GM23338 (cell line): ENCODE results near the gene WDR70. TPM values are rescaled to one million over a fixed set of nuclear protein-coding genes. Genes with fewer than 3 reads are reported as not detected.

Source experiments
- ATAC-seq: fragments of 200-7000 bp; cut with Tn5 transposase; 3 replicates; pipeline ENCODE4 v1.9.1; 2020
- DNase-seq: peaks from one replicate; pipeline ENCODE4 v3.0.0-alpha.2; 2015; ENCODE audit warnings: low spot score
- H2AFZ ChIP-seq: fragments of 200-600 bp; sonication (generic); 2 replicates; pipeline ENCODE4 v1.8.0; 2016; ENCODE audit warnings: antibody characterized with exemption, mild to moderate bottlenecking, moderate library complexity
- H3F3A ChIP-seq: fragments of 200-600 bp; sonication (generic); replicated peaks from 2 replicates; pipeline ENCODE4 v1.8.0; 2017; ENCODE audit warnings: antibody characterized with exemption, mixed run types, low read depth
- H3K27ac ChIP-seq: fragments of 200-600 bp; sonication (generic); 2 replicates; pipeline ENCODE4 v1.6.1; 2016; ENCODE audit warnings: low read depth
- H3K27me3 ChIP-seq: fragments of 200-600 bp; sonication (generic); 2 replicates; pipeline ENCODE4 v1.8.0; 2016; ENCODE audit warnings: mild to moderate bottlenecking, mixed run types, moderate library complexity; ENCODE audit not compliant: insufficient read depth
- H3K36me3 ChIP-seq: fragments of 200-600 bp; sonication (generic); 2 replicates; pipeline ENCODE4 v1.8.0; 2016; ENCODE audit warnings: mild to moderate bottlenecking; ENCODE audit not compliant: insufficient read depth
- H3K4me1 ChIP-seq: fragments of 200-600 bp; sonication (generic); 2 replicates; pipeline ENCODE4 v1.8.0; 2016; ENCODE audit warnings: mild to moderate bottlenecking, moderate library complexity; ENCODE audit not compliant: insufficient read depth
- H3K4me2 ChIP-seq: fragments of 200-600 bp; sonication (generic); 2 replicates; pipeline ENCODE4 v1.7.1; 2017; ENCODE audit warnings: mixed run types
- H3K4me3 ChIP-seq: fragments of 200-600 bp; sonication (generic); 2 replicates; pipeline ENCODE4 v1.6.1; 2016; ENCODE audit warnings: mixed run types
- H3K79me2 ChIP-seq: fragments of 200-600 bp; sonication (generic); replicated peaks from 2 replicates; pipeline ENCODE4 v1.8.0; 2017; ENCODE audit warnings: mild to moderate bottlenecking; ENCODE audit not compliant: insufficient read depth
- H3K9me2 ChIP-seq: fragments of 200-600 bp; sonication (generic); 2 replicates; pipeline ENCODE4 v1.8.0; 2017; ENCODE audit not compliant: insufficient read depth
- H4K20me1 ChIP-seq: fragments of 200-600 bp; sonication (generic); replicated peaks from 2 replicates; pipeline ENCODE4 v1.8.0; 2017; ENCODE audit warnings: mild to moderate bottlenecking; ENCODE audit not compliant: insufficient read depth
- H3K27ac Mint-ChIP-seq: 2 replicates; pipeline ENCODE4 v1.8.0; 2020; ENCODE audit warnings: inconsistent platforms, mild to moderate bottlenecking, moderate library complexity, mixed read lengths
- H3K27me3 Mint-ChIP-seq: 3 replicates; pipeline ENCODE4 v1.8.0; 2022; ENCODE audit warnings: low read depth, mild to moderate bottlenecking, moderate library complexity, mixed read lengths, inconsistent platforms; ENCODE audit not compliant: insufficient read depth, poor library complexity
- H3K36me3 Mint-ChIP-seq: 3 replicates; pipeline ENCODE4 v1.8.0; 2021; ENCODE audit warnings: low read depth, mild to moderate bottlenecking, inconsistent platforms, moderate library complexity, mixed read lengths
- H3K4me1 Mint-ChIP-seq: 3 replicates; pipeline ENCODE4 v1.8.0; 2020; ENCODE audit warnings: mild to moderate bottlenecking, inconsistent platforms, mixed read lengths
- H3K4me3 Mint-ChIP-seq: 3 replicates; pipeline ENCODE4 v1.8.0; 2021; ENCODE audit warnings: moderate library complexity, mild to moderate bottlenecking, inconsistent platforms, mixed read lengths
- H3K9me3 Mint-ChIP-seq: 3 replicates; pipeline ENCODE4 v1.8.0; 2020; ENCODE audit warnings: moderate library complexity, mild to moderate bottlenecking, inconsistent platforms, mixed read lengths
- EZH2phosphoT487 ChIP-seq: fragments of 200-600 bp; sonication (generic); IDR thresholded peaks from one replicate; pipeline ENCODE4 v1.8.1; 2018; ENCODE audit warnings: antibody characterized with exemption; ENCODE audit not compliant: unreplicated experiment
- JUNB ChIP-seq: IDR thresholded peaks from one replicate; pipeline ENCODE4 v1.6.1; 2016; ENCODE audit warnings: antibody characterized with exemption; ENCODE audit not compliant: unreplicated experiment
- POLR2AphosphoS5 ChIP-seq: IDR thresholded peaks from 2 replicates; pipeline ENCODE4 v1.6.1; 2016; ENCODE audit warnings: antibody characterized with exemption, low read depth
- ZNF114 ChIP-seq: fragments of 250-450 bp; sonication (Bioruptor Pico); IDR thresholded peaks from 2 replicates; pipeline ENCODE4 v1.5.0; 2020; ENCODE audit warnings: mild to moderate bottlenecking, moderate library complexity
- ZNF331 ChIP-seq: fragments of 250-450 bp; sonication (Bioruptor Pico); IDR thresholded peaks from 2 replicates; pipeline ENCODE4 v1.5.0; 2020; ENCODE audit warnings: low read depth, mild to moderate bottlenecking, moderate library complexity
- ZNF462 ChIP-seq: fragments of 250-450 bp; sonication (Bioruptor Pico); IDR thresholded peaks from 2 replicates; pipeline ENCODE4 v1.5.0; 2020; ENCODE audit warnings: mild to moderate bottlenecking, moderate library complexity
- polyA plus RNA-seq: library from polyadenylated mRNA; unstranded; fragments of >200 nt; fragmentation: Nextera tagmentation; extraction: Ambion mirVana; gene quantifications from 2 replicates; pipeline ENCODE4 v1.2.1, GENCODE V29; 2016
- total RNA-seq: library from RNA; depleted of rRNA; stranded (reverse); fragments of >200 nt; shearing (Covaris generic); gene quantifications from 2 replicates; pipeline ENCODE4 v1.2.3, GENCODE V29; 2014
- TF ChIP-seq, protein P1 (sequence below): IDR thresholded peaks from 2 replicates; pipeline ENCODE4 v1.6.1; 2016; ENCODE audit warnings: antibody characterized with exemption
- TF ChIP-seq, protein P2 (sequence below), 2 experiments: fragments of 200-600 bp in 1 of 2; sonication (generic) in 1 of 2; conservative IDR thresholded peaks; 2 replicates each; pipeline versions ENCODE4 v1.5.1 to v1.6.1; 2016 to 2017; ENCODE audit warnings: antibody characterized with exemption in 2 of 2, low read depth in 2 of 2, mild to moderate bottlenecking in 2 of 2, moderate library complexity in 1 of 2

Gene WDR70
- total and polyA plus RNA-seq, 2 experiments from 2014 or later: 34.9 to 86.7 TPM

- H3K36me3 Mint-ChIP-seq: no peaks in the 10 kb centered on the region
- no peaks in the 10 kb centered on the region for H4K20me1 ChIP-seq
- peaks cover 25% of the 10 kb centered on the region; the same call in 1 of the 2 replicates for H3K4me1 ChIP-seq
- no peak overlapping the region for H3K27ac Mint-ChIP-seq
- no peak overlapping the region for H3K4me3 Mint-ChIP-seq
- DNase-seq: no peak
- no peak overlapping the region for H3K4me2 ChIP-seq
- no peak for ATAC-seq
- no peaks in the 10 kb centered on the region for H3K27me3 ChIP-seq
- no peaks in the 10 kb centered on the region for H3F3A ChIP-seq
- no peak overlapping the region for H3K4me3 ChIP-seq
- no peak overlapping the region for H2AFZ ChIP-seq
- no peaks in the 10 kb centered on the region for H3K9me3 Mint-ChIP-seq
- TF ChIP-seq ZNF462 (no peak), ZNF114 (CRISPR knock-in tag) (no peak), POLR2AphosphoS5 (no peak), ZNF331 (CRISPR knock-in tag) (no peak), JUNB (no peak), EZH2phosphoT487 (no peak)
- TF ChIP-seq, protein P1, sequence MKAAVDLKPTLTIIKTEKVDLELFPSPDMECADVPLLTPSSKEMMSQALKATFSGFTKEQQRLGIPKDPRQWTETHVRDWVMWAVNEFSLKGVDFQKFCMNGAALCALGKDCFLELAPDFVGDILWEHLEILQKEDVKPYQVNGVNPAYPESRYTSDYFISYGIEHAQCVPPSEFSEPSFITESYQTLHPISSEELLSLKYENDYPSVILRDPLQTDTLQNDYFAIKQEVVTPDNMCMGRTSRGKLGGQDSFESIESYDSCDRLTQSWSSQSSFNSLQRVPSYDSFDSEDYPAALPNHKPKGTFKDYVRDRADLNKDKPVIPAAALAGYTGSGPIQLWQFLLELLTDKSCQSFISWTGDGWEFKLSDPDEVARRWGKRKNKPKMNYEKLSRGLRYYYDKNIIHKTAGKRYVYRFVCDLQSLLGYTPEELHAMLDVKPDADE: no peak
- TF ChIP-seq, protein P2, sequence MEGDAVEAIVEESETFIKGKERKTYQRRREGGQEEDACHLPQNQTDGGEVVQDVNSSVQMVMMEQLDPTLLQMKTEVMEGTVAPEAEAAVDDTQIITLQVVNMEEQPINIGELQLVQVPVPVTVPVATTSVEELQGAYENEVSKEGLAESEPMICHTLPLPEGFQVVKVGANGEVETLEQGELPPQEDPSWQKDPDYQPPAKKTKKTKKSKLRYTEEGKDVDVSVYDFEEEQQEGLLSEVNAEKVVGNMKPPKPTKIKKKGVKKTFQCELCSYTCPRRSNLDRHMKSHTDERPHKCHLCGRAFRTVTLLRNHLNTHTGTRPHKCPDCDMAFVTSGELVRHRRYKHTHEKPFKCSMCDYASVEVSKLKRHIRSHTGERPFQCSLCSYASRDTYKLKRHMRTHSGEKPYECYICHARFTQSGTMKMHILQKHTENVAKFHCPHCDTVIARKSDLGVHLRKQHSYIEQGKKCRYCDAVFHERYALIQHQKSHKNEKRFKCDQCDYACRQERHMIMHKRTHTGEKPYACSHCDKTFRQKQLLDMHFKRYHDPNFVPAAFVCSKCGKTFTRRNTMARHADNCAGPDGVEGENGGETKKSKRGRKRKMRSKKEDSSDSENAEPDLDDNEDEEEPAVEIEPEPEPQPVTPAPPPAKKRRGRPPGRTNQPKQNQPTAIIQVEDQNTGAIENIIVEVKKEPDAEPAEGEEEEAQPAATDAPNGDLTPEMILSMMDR (conservative IDR thresholded peaks at IDR 0.05; ENCODE audit: low read depth in 2 of 2): no peak
- H3K27ac ChIP-seq: no peak overlapping the region
- H3K9me2 ChIP-seq: no peaks in the 10 kb centered on the region
- H3K79me2 ChIP-seq: no peaks in the 10 kb centered on the region
- H3K36me3 ChIP-seq: no peaks in the 10 kb centered on the region
- H3K27me3 Mint-ChIP-seq: no peaks in the 10 kb centered on the region
- H3K4me1 Mint-ChIP-seq: peaks cover 24% of the 10 kb centered on the region
Measured at GRCh38 chr5:37720550-37720952, 341.4 kb downstream of the WDR70 start.
